ENCODE data around the gene GALNT18.

- TF ChIP-seq CTCF (IDR thresholded peaks at IDR 0.05) (no peak), POLR2A (IDR thresholded peaks at IDR 0.05) (no peak)
These were observed 193.1 kb downstream of the GALNT18 start for GRCh38 chr11:11428714-11429113.
